Esophagus squamous epithelium (tissue), 5 donors: ENCODE data around the gene ZEB1. TPM values are rescaled to one million over a fixed set of nuclear protein-coding genes. Genes with fewer than 3 reads are reported as not detected.

Experiments
- DNase-seq: peaks from one replicate; lab custom pipeline; 2025; lab: John Stamatoyannopoulos, UW
- H3K27ac ChIP-seq, 4 donors: fragments of 200-600 bp; sonication (generic); one replicate each; pipeline ENCODE4 v1.5.1; 2016 to 2019; ENCODE audit warnings: mild to moderate bottlenecking in 1 of 4
- H3K27me3 ChIP-seq, 4 donors: fragments of 200-600 bp; sonication (generic); 1 replicate in 3 of 4; 2 replicates in 1 of 4; pipeline versions ENCODE4 v1.5.1 to v1.6.0; 2017 to 2021; ENCODE audit warnings: antibody characterized with exemption in 1 of 4
- H3K36me3 ChIP-seq, 3 donors: fragments of 200-600 bp; sonication (generic); one replicate each; pipeline ENCODE4 v1.5.1; 2016 to 2019
- H3K4me1 ChIP-seq, 3 donors: fragments of 200-600 bp; sonication (generic); one replicate each; pipeline ENCODE4 v1.5.1; 2017 to 2019
- H3K4me3 ChIP-seq, 4 donors: fragments of 200-600 bp; sonication (generic); 1 replicate in 3 of 4; 2 replicates in 1 of 4; pipeline ENCODE4 v1.5.1; 2016 to 2019; ENCODE audit warnings: mild to moderate bottlenecking in 2 of 4, moderate library complexity in 1 of 4
- H3K9me3 ChIP-seq, 3 donors: fragments of 200-600 bp; sonication (generic); one replicate each; pipeline ENCODE4 v1.5.1; 2016 to 2019
- CTCF ChIP-seq, 6 experiments: fragments of 450-650 bp in 4 of 6; fragments of 200-600 bp in 2 of 6; sonication (generic) in 2 of 6; IDR thresholded peaks; one replicate each; pipeline ENCODE4 v1.5.1; 2016 to 2019; ENCODE audit warnings: antibody characterized with exemption in 6 of 6, mild to moderate bottlenecking in 4 of 6, moderate library complexity in 4 of 6
- POLR2A ChIP-seq, 4 donors: fragments of 450-650 bp; IDR thresholded peaks; one replicate each; pipeline ENCODE4 v1.6.1; 2017; ENCODE audit warnings: antibody characterized with exemption in 4 of 4, mild to moderate bottlenecking in 4 of 4, moderate library complexity in 3 of 4
- WGBS, 2 donors: methylation state at CpG; one replicate each; pipeline ENCODE4 v1.1.5; 2018; 5-methylcytosine and 5-hydroxymethylcytosine counted together
- intact Hi-C: fragments of 100-400 bp; cut with DNase I; formaldehyde crosslinking; loops from one replicate; pipeline ENCODE4 v1.15.0; 2022
- total RNA-seq, 4 donors: library from RNA; depleted of rRNA; stranded (reverse); fragments of >200 nt; gene quantifications; one replicate each; pipeline ENCODE4 v1.1.0, GENCODE V29; 2016
- donor health status: DM: yes; HTN: yes; CAD: no.

The ZEB1 gene
- total RNA-seq, 4 donors from 2014 or later = 2.3 to 37.6 (median 11.6) TPM

- intact Hi-C loops = no loop called here
- no peaks in the 10 kb centered on the region for H3K9me3 ChIP-seq
- H3K27me3 ChIP-seq = no peaks in the 10 kb centered on the region
- no peaks in the 10 kb centered on the region for H3K36me3 ChIP-seq
- H3K27ac ChIP-seq = no peak overlapping the region
- H3K4me3 ChIP-seq = no peak overlapping the region
- TF ChIP-seq CTCF (IDR thresholded peaks at IDR 0.05) (no peak), POLR2A (IDR thresholded peaks at IDR 0.05) (no peak)
- DNase-seq = no peak
- peaks cover 0 to 6% (median 0%) of the 10 kb centered on the region in 3 donors for H3K4me1 ChIP-seq
- WGBS, 2 donors = 78 to 83% methylated on average over 2 to 3 of the region's 3 CpGs
Measured at GRCh38 chr10:31390804-31391203, 71.8 kb downstream of the ZEB1 start.

GRCh38 chr10:31393844-31394243, 74.8 kb downstream of the ZEB1 start:
- Histone ChIP-seq H3K4me1 (peaks cover 0 to 8% (median 0%) of the 10 kb centered on the region in 3 donors), H3K9me3 (no peaks in the 10 kb centered on the region), H3K36me3 (no peaks in the 10 kb centered on the region), H3K27me3 (no peaks in the 10 kb centered on the region), H3K27ac (no peak overlapping the region), H3K4me3 (no peak overlapping the region)
- intact Hi-C loops = no loop called here
- no peak for TF ChIP-seq POLR2A (IDR thresholded peaks at IDR 0.05)
- TF ChIP-seq CTCF (IDR thresholded peaks at IDR 0.05) = no peak
- DNase-seq = no peak
- 77 to 94% methylated on average over 1 of the region's 1 CpG for WGBS, 2 donors

GRCh38 chr10:31395695-31396094, 76.7 kb downstream of the ZEB1 start:
- intact Hi-C loops = no loop called here
- Histone ChIP-seq H3K27ac (no peak overlapping the region), H3K4me1 (peaks cover 0 to 19% (median 0%) of the 10 kb centered on the region in 3 donors), H3K36me3 (no peaks in the 10 kb centered on the region), H3K9me3 (no peaks in the 10 kb centered on the region), H3K27me3 (no peaks in the 10 kb centered on the region), H3K4me3 (no peak overlapping the region)
- WGBS, 2 donors = 54 to 60% methylated on average over 3 of the region's 3 CpGs
- TF ChIP-seq CTCF (IDR thresholded peaks at IDR 0.05) = no peak
- TF ChIP-seq POLR2A (IDR thresholded peaks at IDR 0.05) = no peak
- DNase-seq = no peak

GRCh38 chr10:31396376-31396775, 77.4 kb downstream of the ZEB1 start:
- H3K27ac ChIP-seq = no peak overlapping the region
- H3K36me3 ChIP-seq = no peaks in the 10 kb centered on the region
- no peak for DNase-seq
- peaks cover 0 to 19% (median 0%) of the 10 kb centered on the region in 3 donors for H3K4me1 ChIP-seq
- H3K27me3 ChIP-seq = no peaks in the 10 kb centered on the region
- intact Hi-C loops = no loop called here
- no peak overlapping the region for H3K4me3 ChIP-seq
- no peak for TF ChIP-seq POLR2A (IDR thresholded peaks at IDR 0.05)
- TF ChIP-seq CTCF (IDR thresholded peaks at IDR 0.05) = no peak
- H3K9me3 ChIP-seq = no peaks in the 10 kb centered on the region

- Histone ChIP-seq H3K9me3 (no peaks in the 10 kb centered on the region), H3K27me3 (no peaks in the 10 kb centered on the region), H3K36me3 (no peaks in the 10 kb centered on the region), H3K27ac (no peak overlapping the region), H3K4me3 (no peak overlapping the region), H3K4me1 (peaks cover 0 to 19% (median 0%) of the 10 kb centered on the region in 3 donors)
- intact Hi-C loops = no loop called here
- TF ChIP-seq CTCF (IDR thresholded peaks at IDR 0.05) (no peak), POLR2A (IDR thresholded peaks at IDR 0.05) (no peak)
- WGBS, 2 donors = 85 to 87% methylated on average over 1 of the region's 1 CpG
- DNase-seq = no peak
Measured at GRCh38 chr10:31397852-31398251, 78.8 kb downstream of the ZEB1 start.
